Measurements from ENCODE around the gene LDLRAD1.
"Not testable (repeated sequence)": the region's sequence is repeated elsewhere in the genome, so short reads cannot be mapped to it uniquely, and the experiment has no call there.

LDLRAD1 gene

DNA sequence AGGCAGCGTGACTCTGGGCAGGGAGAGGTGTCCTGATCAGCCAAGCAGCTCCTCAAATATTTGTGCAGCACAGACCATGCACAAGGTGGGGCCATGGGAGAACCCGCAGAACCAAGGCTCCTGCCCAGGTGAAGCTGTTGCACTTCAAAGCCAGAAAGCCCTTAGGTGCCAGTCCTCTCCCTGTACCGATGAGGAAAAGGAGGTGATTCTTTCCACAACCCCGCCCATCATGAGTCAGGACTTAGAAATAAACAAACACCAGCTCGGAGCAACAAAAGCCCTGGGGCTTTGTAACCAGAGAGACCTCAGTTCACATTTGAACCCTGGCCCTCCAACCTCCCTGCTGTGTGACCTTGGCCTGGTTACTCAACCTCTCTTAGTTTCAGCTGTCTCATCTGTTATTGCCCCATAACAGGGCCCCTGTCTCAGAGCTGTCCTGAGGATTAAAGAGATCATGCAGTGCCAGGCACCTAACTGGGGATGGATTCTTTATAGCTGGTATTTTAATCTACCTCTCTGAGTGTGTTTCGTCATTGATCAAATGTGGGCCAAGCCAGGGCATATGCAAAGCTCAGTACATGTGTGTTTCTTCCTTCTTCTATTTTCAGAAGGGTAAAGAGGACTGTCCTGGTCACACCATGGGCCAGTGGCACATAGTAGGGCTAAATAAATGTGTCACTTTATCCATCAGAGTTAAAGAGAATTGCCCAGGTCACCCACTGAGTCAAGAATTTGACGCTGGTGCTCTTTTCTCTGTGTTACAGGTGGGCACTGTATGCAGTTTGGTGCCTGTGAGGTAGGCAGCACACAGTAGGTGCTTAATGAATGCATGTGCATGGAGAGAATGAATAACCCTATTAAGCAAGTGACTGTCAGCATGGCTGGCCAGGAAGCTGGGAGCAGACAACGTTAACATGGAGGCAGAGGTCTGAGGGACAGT lies 1.4 kb downstream of the LDLRAD1 start:
- DNase-seq (ENCODE audit: low read depth), result no peak

DNA sequence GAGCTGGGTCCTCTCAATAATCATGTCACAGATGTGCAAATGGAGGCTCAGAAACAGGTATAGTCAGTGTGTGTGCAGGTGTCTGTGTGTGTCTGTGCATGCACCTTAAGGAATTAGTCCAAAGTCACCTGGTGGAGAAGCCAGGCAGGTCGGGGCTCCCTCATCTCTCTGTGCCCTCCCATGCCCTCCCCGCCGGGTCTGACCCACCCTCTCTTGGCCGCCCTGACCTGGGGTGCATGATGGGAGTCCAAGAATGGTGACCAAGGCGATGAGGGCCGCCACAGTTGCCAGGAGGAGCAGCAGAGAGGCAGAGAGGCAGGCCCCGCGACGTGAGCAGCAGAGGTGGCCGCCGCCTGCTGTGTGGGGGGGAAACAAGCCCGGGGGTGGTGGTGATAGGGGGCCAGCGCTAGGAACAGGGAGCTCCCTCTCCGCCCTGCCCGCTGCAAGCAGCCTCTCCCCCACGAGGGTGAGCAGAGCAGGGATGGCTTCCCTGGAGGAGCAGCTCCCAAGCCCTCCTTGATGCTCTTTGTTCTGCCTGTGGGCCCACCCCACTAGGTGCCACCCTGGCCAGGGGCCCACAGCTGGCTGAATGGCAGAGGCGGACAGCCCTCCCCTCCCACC lies 3.9 kb downstream of the LDLRAD1 start:
- no peak for DNase-seq (ENCODE audit: low read depth)

DNA sequence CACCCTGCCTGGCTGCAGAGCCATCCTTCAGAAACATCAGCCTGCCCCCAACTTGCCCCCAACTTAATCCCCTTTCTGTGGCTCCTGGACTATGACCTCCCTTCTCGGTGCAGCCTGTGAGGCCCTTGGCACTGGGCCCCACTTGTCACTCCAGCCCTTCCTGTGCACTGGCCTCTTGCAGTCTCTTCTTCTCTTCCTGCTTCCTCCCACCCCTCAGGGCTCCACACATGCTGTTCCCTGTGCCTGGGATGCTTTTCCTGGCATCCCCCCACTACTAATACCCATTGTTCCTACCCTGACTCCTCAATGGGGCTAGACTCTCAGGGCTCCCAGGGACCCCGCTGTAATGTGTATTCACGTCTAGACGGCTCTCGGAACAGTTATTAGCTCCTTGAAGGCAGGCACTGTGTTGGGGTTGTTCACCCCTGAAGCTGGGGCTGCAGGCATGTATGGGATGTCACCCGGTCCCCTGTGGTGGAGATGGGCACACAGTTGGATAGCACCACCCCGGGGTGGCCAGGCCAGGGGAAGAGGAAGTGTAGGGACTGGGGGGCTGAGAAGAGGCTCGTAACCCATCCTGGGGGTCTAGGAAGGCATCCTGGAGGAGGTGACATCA lies 4.5 kb downstream of the LDLRAD1 start:
- DNase-seq (ENCODE audit: low read depth), result no peak

GRCh38 chr1:54012863-54013262 lies 5.1 kb downstream of the LDLRAD1 start:
- DNase-seq (ENCODE audit: low read depth), result no peak

DNA sequence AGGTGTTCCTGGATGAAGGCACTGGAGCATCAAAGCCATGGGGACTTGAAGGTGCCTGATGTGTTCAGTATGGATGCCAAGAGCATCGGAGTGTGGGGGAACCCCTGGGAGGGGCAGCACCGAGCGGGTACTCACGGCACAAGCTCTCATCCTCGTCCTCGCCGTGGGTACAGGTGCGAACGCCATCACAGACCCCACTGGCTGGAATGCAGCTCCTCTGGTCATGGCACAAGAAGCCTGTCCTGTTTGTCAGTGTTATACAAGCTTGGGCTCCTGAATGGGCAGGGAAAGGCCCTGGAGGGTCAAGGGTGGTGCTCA lies 6.0 kb downstream of the LDLRAD1 start:
- no peak for DNase-seq (ENCODE audit: low read depth)

- DNase-seq (ENCODE audit: low read depth), result no peak
These were observed 6.5 kb downstream of the LDLRAD1 start for GRCh38 chr1:54011316-54012007.

DNA sequence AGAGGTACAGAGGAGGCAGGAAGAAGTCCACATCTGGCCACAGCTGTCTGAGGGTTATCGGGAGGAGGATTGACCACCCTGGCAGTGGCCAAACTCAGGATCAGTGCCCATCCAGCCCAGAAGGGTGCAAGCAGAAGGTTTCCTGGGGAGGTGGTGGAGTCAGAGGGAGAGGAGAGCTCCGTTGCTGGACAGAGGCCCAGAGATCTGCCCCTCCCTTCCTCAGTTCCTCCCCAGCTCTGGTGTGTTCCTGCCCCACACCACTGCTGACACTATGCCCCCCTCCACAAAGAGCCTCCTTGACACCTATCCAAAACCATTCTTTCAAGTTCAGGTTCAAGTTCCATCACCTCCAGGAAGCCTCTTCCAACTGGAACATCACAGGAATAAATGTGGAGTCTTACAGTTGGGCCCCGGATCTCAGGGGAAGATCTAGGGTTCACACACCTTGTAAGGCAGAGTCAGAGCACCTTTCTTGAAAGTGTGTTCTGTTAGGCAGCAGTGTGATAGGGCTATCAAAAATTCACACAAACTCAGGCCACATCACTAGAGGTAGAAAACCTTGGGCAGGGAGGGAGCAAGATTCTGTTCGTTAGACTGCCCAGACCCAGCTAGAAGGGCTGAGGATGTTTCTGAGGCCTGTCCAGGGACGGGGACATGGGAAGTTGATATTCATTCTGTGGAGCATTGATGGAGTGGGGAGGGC lies 7.4 kb downstream of the LDLRAD1 start:
- DNase-seq (ENCODE audit: low read depth), result no peak

GRCh38 chr1:54009406-54009805 lies 8.6 kb downstream of the LDLRAD1 start:
- no peak for DNase-seq (ENCODE audit: low read depth)

GRCh38 chr1:54008876-54009275 lies 9.1 kb downstream of the LDLRAD1 start:
- DNase-seq (ENCODE audit: low read depth), result no peak

DNA sequence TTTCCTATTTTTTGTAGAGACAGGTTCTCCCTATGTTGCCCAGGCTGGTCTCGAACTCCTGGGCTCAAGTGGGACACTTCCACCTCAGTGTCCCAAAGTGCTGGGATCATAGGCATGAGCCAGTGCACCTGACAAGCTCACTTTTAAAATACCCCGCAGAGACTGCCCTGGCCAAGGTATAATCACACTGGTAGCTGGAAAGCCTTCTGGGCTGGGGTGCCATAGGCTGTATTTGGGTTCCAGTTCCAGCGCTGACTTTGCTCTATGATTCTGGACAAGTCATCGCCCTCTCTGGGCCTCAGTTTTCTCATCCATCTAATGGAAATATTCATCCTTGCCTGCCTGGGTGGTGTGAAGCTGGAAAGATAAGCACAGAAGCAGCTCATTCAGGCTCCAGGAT lies 10.4 kb downstream of the LDLRAD1 start:
- DNase-seq (ENCODE audit: low read depth), result no peak

DNA sequence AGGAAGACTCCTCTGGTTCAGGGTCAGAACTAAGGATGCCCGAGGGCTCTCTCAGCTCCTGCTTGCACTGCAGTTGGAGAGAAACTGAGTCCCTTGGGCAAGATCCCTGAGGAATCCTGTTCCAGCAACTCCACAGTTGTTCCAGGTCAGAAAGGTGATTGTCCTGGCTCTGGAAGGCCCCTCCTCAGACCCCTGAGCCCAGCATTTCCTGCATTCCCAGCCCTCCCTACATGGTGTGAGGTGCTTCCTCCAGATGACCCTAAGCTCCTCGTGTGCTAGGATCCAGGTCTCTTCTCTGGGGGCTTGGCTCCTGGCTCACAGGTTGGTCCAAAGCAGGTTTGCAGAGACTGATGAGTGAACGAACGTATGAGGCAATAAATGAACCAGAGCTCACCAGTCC lies 11.5 kb downstream of the LDLRAD1 start:
- DNase-seq (ENCODE audit: low read depth), result no peak

- no peak for DNase-seq (ENCODE audit: low read depth)
These were observed 13.4 kb downstream of the LDLRAD1 start for GRCh38 chr1:54004481-54005049.

GRCh38 chr1:54003750-54004480 lies 14.1 kb downstream of the LDLRAD1 start:
- DNase-seq (ENCODE audit: low read depth), result not testable (repeated sequence)

- DNase-seq (ENCODE audit: low read depth), result no peak
These were observed 14.7 kb downstream of the LDLRAD1 start for GRCh38 chr1:54003249-54003646.

DNA sequence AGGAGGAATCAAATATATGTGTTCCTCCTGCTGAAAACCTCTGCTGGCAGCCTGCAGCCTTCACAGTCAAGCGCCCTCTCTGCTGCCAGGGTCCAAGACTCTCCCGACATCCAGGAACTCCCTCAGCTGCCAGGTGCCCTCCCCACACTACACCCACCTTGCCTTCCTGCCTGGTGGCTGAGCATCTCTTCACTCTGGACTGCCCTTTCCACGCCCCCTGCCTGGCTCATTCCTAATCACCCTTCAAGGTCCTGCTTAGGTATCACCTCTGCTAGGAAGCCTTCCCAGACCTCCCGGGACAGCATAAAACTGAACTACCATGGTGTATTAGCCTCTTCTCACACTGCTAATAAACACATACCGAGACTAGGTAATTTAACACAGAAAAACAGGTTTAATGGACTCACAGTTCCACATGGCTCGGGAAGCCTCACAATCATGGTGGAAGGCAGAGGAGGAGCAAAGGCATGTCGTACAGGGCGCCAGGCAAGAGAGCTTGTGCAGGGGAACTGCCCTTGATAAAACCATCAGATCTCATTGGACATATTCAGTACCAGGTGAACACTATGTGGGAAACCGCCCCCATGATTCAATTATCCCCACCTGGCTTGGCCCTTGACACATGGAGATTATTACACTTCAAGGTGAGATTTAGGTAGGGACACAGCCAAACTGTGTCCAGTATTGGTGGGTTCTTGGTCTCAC lies 15.3 kb downstream of the LDLRAD1 start:
- DNase-seq (ENCODE audit: low read depth), result no peak

DNA sequence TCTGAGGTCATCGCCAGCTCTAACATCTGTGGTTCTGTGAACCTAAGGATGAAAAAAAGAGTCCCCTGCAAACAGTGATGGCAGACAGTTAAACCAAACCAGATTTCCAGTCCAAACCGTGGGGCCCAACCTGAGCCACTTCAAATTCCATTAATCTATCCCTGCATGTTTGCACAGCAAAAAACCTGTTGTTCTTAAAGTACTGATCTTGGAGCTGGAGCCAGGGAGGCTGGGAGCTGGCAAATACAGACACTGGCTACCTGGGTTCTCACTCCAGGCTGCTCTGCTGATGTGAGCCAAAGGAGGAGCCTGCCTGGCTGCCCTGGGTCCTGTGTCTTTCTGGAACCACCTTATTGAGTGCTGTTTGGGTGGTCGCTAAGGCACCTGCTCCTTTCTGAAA lies 16.4 kb downstream of the LDLRAD1 start:
- DNase-seq (ENCODE audit: low read depth), result no peak

GRCh38 chr1:53999920-54000319 lies 18.1 kb downstream of the LDLRAD1 start:
- no peak for DNase-seq (ENCODE audit: low read depth)

DNA sequence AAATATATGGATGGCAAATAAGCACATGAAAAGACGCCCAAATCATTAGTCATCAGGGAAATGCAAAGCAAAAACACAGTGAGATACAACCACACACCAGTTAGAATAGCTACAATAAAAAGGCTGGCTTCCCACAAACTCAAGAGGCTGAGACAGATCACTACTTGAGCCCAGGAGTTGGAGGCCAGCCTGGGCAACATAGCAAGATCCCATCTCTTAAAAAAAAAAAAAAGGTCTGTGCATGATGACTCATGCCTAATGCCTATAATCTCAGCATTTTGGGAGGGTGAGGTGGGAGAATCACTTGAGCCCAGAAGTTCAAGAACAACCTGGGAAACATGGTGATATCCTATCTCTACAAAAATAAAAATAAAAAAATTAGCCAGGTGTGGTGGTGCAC lies 19.8 kb downstream of the LDLRAD1 start:
- DNase-seq (ENCODE audit: low read depth), result no peak

DNA sequence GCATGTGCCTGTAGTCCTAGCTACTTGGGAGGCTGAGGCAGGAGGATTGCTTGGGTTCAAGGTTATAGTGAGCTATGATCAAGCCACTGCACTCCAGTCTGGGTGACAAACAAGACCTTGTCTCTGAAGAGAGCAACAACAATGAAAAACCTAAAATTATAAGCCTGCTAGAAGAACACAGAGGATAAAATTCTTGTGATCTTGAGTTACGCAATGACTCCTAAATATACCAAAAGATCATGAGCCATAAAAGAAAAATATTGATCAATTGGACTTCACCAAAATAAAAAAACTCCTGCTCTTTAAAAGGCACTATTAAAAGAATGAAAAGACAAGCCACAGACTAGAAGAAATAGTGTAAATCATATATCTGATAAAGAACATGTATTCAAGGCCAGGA lies 22.3 kb downstream of the LDLRAD1 start:
- DNase-seq (ENCODE audit: low read depth), result no peak

- DNase-seq (ENCODE audit: low read depth), result not testable (repeated sequence)
These were observed 23.5 kb downstream of the LDLRAD1 start for GRCh38 chr1:53994516-53994915.
